GM12864 (cell line): ENCODE data around the gene COL24A1.
"Not testable (repeated sequence)": the region's sequence is repeated elsewhere in the genome, so short reads cannot be mapped to it uniquely, and the experiment has no call there.

Experiments used
- DNase-seq: peaks from one replicate; pipeline ENCODE4 v3.0.0-alpha.2; 2011; ENCODE audit warnings: low read depth
- H3K4me3 ChIP-seq: 2 replicates; pipeline ENCODE4 v1.5.1; 2011; ENCODE audit warnings: mild to moderate bottlenecking, low read depth, low read length, control low read depth
- TF ChIP-seq, protein P1 (sequence below): IDR thresholded peaks from 2 replicates; pipeline ENCODE4 v1.5.1; 2011; ENCODE audit warnings: low read depth, mild to moderate bottlenecking, moderate library complexity, low read length, control low read depth, inconsistent platforms; ENCODE audit errors: missing control alignments

The COL24A1 gene

GRCh38 chr1:86085741-86086409 is 70.7 kb downstream of the COL24A1 start:
- DNase-seq: no peak
- no peak overlapping the region for H3K4me3 ChIP-seq
- TF ChIP-seq, protein P1, sequence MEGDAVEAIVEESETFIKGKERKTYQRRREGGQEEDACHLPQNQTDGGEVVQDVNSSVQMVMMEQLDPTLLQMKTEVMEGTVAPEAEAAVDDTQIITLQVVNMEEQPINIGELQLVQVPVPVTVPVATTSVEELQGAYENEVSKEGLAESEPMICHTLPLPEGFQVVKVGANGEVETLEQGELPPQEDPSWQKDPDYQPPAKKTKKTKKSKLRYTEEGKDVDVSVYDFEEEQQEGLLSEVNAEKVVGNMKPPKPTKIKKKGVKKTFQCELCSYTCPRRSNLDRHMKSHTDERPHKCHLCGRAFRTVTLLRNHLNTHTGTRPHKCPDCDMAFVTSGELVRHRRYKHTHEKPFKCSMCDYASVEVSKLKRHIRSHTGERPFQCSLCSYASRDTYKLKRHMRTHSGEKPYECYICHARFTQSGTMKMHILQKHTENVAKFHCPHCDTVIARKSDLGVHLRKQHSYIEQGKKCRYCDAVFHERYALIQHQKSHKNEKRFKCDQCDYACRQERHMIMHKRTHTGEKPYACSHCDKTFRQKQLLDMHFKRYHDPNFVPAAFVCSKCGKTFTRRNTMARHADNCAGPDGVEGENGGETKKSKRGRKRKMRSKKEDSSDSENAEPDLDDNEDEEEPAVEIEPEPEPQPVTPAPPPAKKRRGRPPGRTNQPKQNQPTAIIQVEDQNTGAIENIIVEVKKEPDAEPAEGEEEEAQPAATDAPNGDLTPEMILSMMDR: no peak

DNA sequence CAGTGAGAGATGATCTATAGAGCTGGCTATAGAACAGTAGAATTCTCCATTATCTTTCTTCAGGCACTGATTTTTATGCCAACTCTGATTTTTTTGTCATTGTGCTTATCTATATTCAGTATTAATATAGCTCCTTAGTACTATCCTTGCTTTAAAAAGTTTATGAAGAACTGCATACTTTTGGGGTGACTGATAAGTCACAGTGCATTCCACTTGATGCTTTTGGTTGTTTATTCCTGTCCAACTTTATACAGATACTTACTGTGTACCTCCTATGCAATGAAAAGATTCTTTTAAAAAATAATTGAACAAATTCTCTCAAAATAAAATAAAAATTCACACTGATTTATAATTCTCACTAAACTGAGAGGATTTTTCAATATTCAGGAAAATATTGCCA is 71.6 kb downstream of the COL24A1 start:
- H3K4me3 ChIP-seq: no peak overlapping the region
- no peak for DNase-seq
- TF ChIP-seq, protein P1: no peak

DNA sequence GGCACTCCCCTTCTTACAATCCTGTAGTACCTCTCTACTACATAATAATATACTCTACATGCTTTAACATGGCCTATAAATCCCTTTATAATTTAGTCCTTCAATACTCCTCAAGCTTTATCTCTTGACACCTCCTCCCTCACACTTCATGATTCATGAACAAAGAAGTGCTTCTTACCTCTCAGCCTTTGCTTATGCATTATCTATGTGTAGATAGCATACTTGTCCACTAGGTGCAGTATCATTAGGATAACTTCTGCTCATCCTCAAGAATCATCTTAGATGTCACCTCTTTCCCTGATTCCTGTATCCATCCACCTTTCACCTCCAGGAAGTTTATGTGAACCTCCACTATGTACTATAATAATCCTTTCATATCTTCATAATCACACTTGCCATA is 74.4 kb downstream of the COL24A1 start:
- DNase-seq: no peak
- TF ChIP-seq, protein P1: peak; percentile 48
- no peak overlapping the region for H3K4me3 ChIP-seq

GRCh38 chr1:86072474-86072873 is 84.1 kb downstream of the COL24A1 start:
- not testable (repeated sequence) for DNase-seq, H3K4me3 ChIP-seq

- not testable (repeated sequence) for DNase-seq, H3K4me3 ChIP-seq
These were observed 84.7 kb downstream of the COL24A1 start for GRCh38 chr1:86071870-86072269.

DNA sequence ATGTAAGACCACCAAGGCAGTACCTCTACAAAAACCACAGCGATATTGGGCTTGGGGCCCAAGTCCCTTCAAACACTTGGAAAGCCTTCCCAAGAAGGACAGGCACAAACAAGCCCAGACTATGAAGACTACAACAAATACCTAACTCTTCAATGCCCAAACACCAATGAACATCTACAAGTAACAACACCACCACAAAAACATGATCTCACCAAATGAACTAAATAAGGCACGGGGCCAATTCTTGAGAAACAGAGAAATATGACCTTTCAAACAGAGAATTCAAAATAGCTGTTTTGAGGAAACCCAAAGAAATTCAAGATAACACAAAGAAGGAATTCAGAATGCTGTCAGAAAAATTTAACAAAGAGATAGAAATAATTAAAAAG is 86.8 kb downstream of the COL24A1 start:
- DNase-seq: no peak
- H3K4me3 ChIP-seq: no peak overlapping the region

GRCh38 chr1:86068841-86069756 is 87.5 kb downstream of the COL24A1 start:
- no peak for DNase-seq
- TF ChIP-seq, protein P1: no peak

More for the DNA sequence above, 86.8 kb downstream of the COL24A1 start:
- TF ChIP-seq, protein P1: no peak

More at GRCh38 chr1:86068841-86069756, 87.5 kb downstream of the COL24A1 start:
- H3K4me3 ChIP-seq: no peak overlapping the region
